ENCODE results near the gene P2RX3.

P2RX3 gene

DNA sequence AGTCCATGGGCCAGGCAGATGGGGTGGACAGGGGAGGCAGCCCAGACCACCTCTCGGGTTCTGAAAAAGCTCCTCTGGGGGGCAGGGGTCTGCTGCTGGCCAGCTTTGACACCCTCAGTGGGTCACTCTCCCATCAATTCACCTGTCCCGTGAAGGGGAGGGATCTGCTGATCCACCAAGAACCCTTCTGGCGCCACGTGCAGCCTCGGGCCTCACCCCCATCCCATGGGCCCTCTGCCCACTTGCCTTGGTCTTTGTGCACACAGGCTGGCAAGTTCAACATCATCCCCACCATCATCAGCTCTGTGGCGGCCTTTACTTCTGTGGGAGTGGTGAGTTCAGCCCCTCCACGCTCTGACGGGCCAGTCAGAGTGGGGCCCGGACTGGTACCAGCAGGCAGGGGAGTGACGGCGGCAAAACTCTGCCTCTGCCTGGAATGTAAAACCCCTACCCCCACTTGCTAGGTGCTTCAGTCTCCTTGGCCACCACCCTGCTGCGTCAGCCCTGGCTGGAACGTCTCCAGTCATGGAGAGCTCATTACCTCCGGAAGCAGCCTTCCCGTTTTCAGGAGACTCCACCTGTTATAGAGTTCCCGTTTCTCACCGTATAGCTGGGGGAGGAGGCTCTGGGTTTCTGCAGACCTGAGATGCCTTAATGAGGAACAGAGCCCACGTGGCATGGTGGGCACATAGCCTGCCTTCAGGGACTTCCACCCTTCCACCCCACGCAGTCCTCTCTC lies 30.1 kb downstream of the P2RX3 start:
- H3K36me3 ChIP-seq (ENCODE audit: control insufficient read depth in 1 of 2, insufficient read depth in 2 of 2, low read length in 2 of 2), result no peaks in the 10 kb centered on the region

DNA sequence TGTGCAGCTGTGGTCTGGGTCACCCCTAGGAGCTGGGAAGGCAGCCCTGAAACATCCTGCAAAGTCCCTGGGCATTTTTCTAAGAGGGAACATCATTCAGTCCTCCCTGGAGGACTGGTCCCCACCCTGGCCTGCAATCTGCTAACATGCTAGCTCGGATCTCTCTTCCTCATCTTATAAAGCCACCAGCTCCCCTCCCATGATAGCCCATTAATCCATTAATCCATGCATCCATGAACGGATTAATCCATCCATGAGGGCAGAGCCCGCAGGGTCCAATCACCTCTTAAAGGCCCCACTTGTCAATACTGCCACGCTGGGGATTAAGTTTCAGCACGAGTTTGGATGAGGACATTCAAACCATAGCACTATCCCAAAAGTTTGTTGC lies 30.7 kb downstream of the P2RX3 start:
- H3K27me3 ChIP-seq (ENCODE audit: low read depth, low read length), result no peaks in the 10 kb centered on the region
- no peaks in the 10 kb centered on the region for H3K4me1 ChIP-seq (ENCODE audit: control insufficient read depth in 1 of 2, insufficient read depth in 2 of 2, low read length in 2 of 2)
- no peak overlapping the region for H3K27ac ChIP-seq (ENCODE audit: low read length)
- H3K36me3 ChIP-seq (ENCODE audit: control insufficient read depth in 1 of 2, insufficient read depth in 2 of 2, low read length in 2 of 2), result no peaks in the 10 kb centered on the region
- H3K4me3 ChIP-seq (ENCODE audit: low read depth in 1 of 2, low read length in 2 of 2), result no peak overlapping the region
- H3K9me3 ChIP-seq (ENCODE audit: control insufficient read depth in 1 of 2, low read length in 2 of 2), result no peaks in the 10 kb centered on the region

More for the DNA sequence above, 30.1 kb downstream of the P2RX3 start:
- H3K4me3 ChIP-seq (ENCODE audit: low read depth in 1 of 2, low read length in 2 of 2), result no peak overlapping the region
- H3K27ac ChIP-seq (ENCODE audit: low read length), result no peak overlapping the region
- H3K27me3 ChIP-seq (ENCODE audit: low read depth, low read length), result no peaks in the 10 kb centered on the region
- no peaks in the 10 kb centered on the region for H3K4me1 ChIP-seq (ENCODE audit: control insufficient read depth in 1 of 2, insufficient read depth in 2 of 2, low read length in 2 of 2)
- H3K9me3 ChIP-seq (ENCODE audit: control insufficient read depth in 1 of 2, low read length in 2 of 2), result no peaks in the 10 kb centered on the region

DNA sequence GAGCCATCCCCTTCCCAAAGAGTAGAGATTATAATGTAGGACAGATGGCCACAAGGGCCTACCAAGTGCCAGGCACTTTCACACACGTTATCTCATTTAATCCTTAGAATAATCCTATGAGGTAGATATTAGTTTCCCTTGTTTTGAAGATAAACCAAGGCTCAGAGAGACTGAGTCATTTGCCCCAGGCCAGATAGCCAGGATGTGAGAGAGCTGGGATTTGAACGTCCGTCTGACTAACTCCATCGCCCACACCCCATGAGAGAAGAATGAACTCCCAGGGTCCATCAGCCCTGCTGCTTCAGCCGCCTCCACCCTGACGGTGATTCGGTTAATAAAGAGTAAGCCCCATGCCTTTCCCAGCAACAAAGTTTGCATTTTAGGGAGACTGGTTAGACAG lies 32.1 kb downstream of the P2RX3 start:
- Histone ChIP-seq H3K4me1 (ENCODE audit: control insufficient read depth in 1 of 2, insufficient read depth in 2 of 2, low read length in 2 of 2) (no peaks in the 10 kb centered on the region), H3K36me3 (ENCODE audit: control insufficient read depth in 1 of 2, insufficient read depth in 2 of 2, low read length in 2 of 2) (no peaks in the 10 kb centered on the region), H3K27me3 (ENCODE audit: low read depth, low read length) (no peaks in the 10 kb centered on the region), H3K4me3 (ENCODE audit: low read depth in 1 of 2, low read length in 2 of 2) (no peak overlapping the region), H3K27ac (ENCODE audit: low read length) (no peak overlapping the region), H3K9me3 (ENCODE audit: control insufficient read depth in 1 of 2, low read length in 2 of 2) (no peaks in the 10 kb centered on the region)

DNA sequence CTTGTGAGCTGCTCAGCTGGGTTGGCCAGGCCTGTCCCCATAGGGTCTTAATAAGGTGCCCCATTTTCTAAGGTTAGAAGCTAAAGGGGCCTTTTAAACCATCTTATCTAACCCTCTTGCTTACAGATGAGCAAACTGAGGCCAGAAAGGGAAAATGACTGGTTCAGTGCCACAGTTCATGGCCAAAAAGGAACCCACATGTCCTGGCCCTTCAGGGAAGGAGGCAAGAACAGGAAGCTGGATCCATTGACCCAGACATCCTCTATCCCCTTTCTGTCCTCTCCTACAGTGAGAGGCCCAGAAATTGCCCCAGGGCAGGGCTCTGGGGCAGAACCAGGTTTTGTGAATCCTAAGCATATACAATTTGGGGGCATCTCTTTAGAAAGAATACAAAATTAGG lies 32.8 kb downstream of the P2RX3 start:
- Histone ChIP-seq H3K9me3 (ENCODE audit: control insufficient read depth in 1 of 2, low read length in 2 of 2) (no peaks in the 10 kb centered on the region), H3K4me1 (ENCODE audit: control insufficient read depth in 1 of 2, insufficient read depth in 2 of 2, low read length in 2 of 2) (no peaks in the 10 kb centered on the region), H3K27me3 (ENCODE audit: low read depth, low read length) (no peaks in the 10 kb centered on the region), H3K27ac (ENCODE audit: low read length) (no peak overlapping the region), H3K4me3 (ENCODE audit: low read depth in 1 of 2, low read length in 2 of 2) (no peak overlapping the region), H3K36me3 (ENCODE audit: control insufficient read depth in 1 of 2, insufficient read depth in 2 of 2, low read length in 2 of 2) (no peaks in the 10 kb centered on the region)

DNA sequence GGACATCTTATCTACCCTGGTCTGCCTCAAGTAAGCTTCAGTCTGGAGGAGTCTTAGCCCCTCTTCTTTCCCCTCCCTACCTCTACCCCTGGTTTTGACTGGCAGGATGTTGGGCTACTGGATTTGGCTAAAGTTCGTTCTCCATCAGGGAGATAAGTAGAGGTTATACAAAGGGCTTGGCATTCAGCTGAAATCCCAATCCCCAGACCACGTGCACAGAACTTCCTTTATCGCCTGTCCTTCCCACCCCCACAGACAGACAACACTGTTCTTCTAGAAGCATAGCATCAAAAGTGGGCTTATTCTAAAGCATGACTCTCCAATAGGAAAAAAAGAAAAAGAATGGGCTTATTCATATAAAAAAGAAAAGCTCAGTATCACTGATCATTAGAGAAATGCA lies 35.0 kb downstream of the P2RX3 start:
- no peaks in the 10 kb centered on the region for H3K4me1 ChIP-seq (ENCODE audit: control insufficient read depth in 1 of 2, insufficient read depth in 2 of 2, low read length in 2 of 2)
- no peak overlapping the region for H3K27ac ChIP-seq (ENCODE audit: low read length)
- H3K4me3 ChIP-seq (ENCODE audit: low read depth in 1 of 2, low read length in 2 of 2), result no peak overlapping the region
- no peaks in the 10 kb centered on the region for H3K36me3 ChIP-seq (ENCODE audit: control insufficient read depth in 1 of 2, insufficient read depth in 2 of 2, low read length in 2 of 2)
- H3K27me3 ChIP-seq (ENCODE audit: low read depth, low read length), result no peaks in the 10 kb centered on the region
- H3K9me3 ChIP-seq (ENCODE audit: control insufficient read depth in 1 of 2, low read length in 2 of 2), result no peaks in the 10 kb centered on the region

DNA sequence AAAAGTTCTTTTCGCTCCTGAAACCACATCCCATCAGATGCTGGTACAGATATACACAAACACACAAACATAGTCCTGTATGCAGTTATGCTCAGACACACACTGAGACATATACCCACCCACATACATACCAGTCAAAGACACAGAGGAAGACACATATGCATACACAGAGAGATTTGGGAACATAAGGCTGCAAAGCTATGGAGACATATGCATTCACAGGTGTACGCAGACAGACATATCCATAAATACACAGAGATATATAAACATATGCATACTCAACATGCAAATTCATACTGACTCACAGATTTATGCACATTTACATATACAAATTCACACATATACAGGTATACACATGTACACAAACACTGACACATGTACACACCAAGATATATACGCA lies 36.8 kb downstream of the P2RX3 start:
- Histone ChIP-seq H3K4me1 (ENCODE audit: control insufficient read depth in 1 of 2, insufficient read depth in 2 of 2, low read length in 2 of 2) (no peaks in the 10 kb centered on the region), H3K27me3 (ENCODE audit: low read depth, low read length) (no peaks in the 10 kb centered on the region), H3K27ac (ENCODE audit: low read length) (no peak overlapping the region), H3K36me3 (ENCODE audit: control insufficient read depth in 1 of 2, insufficient read depth in 2 of 2, low read length in 2 of 2) (no peaks in the 10 kb centered on the region), H3K4me3 (ENCODE audit: low read depth in 1 of 2, low read length in 2 of 2) (no peak overlapping the region), H3K9me3 (ENCODE audit: control insufficient read depth in 1 of 2, low read length in 2 of 2) (no peaks in the 10 kb centered on the region)

DNA sequence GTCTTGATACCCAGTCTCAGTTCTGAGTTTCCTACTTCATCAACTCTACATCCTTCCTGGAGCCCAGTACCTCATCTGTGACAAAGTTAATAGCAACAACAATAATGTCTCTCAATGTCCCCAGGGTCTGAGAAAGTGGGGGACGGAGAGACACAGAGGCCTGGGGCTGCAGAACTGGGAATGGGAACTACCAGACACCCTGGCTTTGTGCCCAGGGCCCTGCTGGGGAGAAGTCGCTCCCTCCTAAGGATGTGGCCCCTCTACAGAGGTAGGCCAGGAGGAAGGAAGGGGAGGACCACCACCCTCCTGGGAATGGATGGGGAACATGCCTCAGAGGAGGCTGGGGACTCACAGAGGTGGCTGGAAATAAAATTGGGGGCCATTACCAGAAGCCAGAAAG lies 37.3 kb downstream of the P2RX3 start:
- Histone ChIP-seq H3K4me1 (ENCODE audit: control insufficient read depth in 1 of 2, insufficient read depth in 2 of 2, low read length in 2 of 2) (no peaks in the 10 kb centered on the region), H3K9me3 (ENCODE audit: control insufficient read depth in 1 of 2, low read length in 2 of 2) (no peaks in the 10 kb centered on the region), H3K36me3 (ENCODE audit: control insufficient read depth in 1 of 2, insufficient read depth in 2 of 2, low read length in 2 of 2) (no peaks in the 10 kb centered on the region), H3K27me3 (ENCODE audit: low read depth, low read length) (no peaks in the 10 kb centered on the region), H3K27ac (ENCODE audit: low read length) (no peak overlapping the region), H3K4me3 (ENCODE audit: low read depth in 1 of 2, low read length in 2 of 2) (no peak overlapping the region)

DNA sequence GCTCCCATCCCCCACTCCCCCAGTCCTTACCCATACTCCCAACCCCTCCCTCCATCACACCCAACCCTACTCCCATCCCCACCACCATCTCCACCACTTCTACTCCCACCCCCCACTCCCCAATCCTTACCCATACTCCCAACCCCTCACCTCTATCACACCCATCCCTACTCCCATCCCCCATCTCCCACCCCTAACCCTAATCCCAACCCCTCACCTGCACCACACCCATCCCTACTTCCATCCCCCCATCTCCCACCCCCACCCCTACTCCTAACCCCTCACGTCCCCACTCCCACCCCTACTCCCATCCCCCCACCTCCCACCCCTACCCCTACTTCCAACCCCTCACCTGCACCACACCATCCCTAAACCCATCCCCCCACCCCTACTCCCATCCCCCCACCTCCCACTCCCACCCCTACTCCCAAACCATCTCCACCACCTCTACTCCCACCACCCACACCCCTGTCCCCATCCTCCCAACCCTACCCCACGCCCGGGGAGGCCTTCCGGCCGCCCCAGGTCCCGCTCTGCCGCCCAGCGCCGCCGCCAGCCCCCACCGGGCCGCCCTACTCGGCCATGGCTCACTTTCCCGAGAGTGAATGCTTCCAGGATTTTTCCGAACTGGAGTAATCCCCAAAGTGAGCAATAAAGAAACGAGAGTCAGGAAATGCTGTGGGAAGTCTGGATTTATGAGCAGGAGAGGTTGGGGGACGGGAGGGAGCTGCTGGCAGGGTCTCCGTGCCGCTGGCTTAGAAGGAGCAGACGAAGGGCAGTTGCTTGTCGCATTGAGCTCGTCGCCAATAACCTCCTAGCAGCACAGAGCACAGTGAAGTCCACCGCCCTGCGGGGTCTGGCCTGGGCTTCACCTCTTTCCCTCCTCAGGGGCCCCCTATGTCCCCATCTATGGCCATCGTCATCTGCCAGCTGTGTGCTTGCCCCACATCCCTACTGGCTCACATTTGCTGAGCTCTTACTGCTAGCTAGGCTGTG lies 38.2 kb downstream of the P2RX3 start:
- no peaks in the 10 kb centered on the region for H3K9me3 ChIP-seq (ENCODE audit: control insufficient read depth in 1 of 2, low read length in 2 of 2)
- H3K27me3 ChIP-seq (ENCODE audit: low read depth, low read length), result no peaks in the 10 kb centered on the region
- no peak overlapping the region for H3K4me3 ChIP-seq (ENCODE audit: low read depth in 1 of 2, low read length in 2 of 2)
- no peak overlapping the region for H3K27ac ChIP-seq (ENCODE audit: low read length)
- no peaks in the 10 kb centered on the region for H3K4me1 ChIP-seq (ENCODE audit: control insufficient read depth in 1 of 2, insufficient read depth in 2 of 2, low read length in 2 of 2)
- H3K36me3 ChIP-seq (ENCODE audit: control insufficient read depth in 1 of 2, insufficient read depth in 2 of 2, low read length in 2 of 2), result no peaks in the 10 kb centered on the region

DNA sequence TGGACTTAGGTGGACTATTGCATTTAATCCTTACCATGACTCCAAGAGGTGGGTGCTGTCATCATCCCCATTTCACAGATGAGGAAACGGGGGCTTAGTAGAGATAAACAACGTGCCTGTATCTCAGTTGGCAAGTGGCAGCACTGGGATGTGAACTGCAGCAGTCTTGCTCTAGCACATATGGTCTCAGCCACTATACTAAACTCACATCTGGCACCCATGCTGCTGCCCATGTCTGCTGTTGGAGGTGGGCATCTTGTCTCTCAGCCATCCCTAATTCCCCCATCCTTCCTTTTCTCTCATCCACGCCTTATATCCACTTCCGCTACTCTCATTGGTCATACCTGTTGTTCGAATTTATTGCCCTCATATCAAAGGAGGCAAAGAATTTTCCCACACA lies 39.0 kb downstream of the P2RX3 start:
- no peak overlapping the region for H3K27ac ChIP-seq (ENCODE audit: low read length)
- H3K27me3 ChIP-seq (ENCODE audit: low read depth, low read length), result no peaks in the 10 kb centered on the region
- no peaks in the 10 kb centered on the region for H3K4me1 ChIP-seq (ENCODE audit: control insufficient read depth in 1 of 2, insufficient read depth in 2 of 2, low read length in 2 of 2)

DNA sequence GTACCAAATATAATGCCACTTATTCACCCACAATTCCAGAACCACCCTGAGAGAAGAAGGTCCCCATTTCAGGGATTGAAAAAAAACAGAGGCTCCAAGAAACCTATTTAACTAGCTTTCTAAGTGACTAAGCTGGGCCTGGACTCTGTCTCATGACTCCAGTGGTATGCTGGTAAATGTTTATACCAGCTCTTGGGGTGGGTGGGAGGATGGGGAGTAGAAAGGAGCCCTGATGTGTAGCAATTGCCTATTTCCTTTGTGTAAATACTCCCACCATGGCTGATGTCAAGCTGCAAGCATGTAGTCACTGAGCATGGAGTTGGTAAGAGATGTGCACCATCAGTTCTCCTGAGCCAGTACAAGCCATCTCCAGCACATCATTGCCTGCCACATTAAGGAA lies 40.0 kb downstream of the P2RX3 start:
- H3K4me3 ChIP-seq (ENCODE audit: low read depth in 1 of 2, low read length in 2 of 2), result no peak overlapping the region
- H3K27me3 ChIP-seq (ENCODE audit: low read depth, low read length), result no peaks in the 10 kb centered on the region
- H3K4me1 ChIP-seq (ENCODE audit: control insufficient read depth in 1 of 2, insufficient read depth in 2 of 2, low read length in 2 of 2), result no peaks in the 10 kb centered on the region
- H3K27ac ChIP-seq (ENCODE audit: low read length), result no peak overlapping the region
- H3K9me3 ChIP-seq (ENCODE audit: control insufficient read depth in 1 of 2, low read length in 2 of 2), result no peaks in the 10 kb centered on the region
- no peaks in the 10 kb centered on the region for H3K36me3 ChIP-seq (ENCODE audit: control insufficient read depth in 1 of 2, insufficient read depth in 2 of 2, low read length in 2 of 2)

More for the DNA sequence above, 39.0 kb downstream of the P2RX3 start:
- Histone ChIP-seq H3K9me3 (ENCODE audit: control insufficient read depth in 1 of 2, low read length in 2 of 2) (no peaks in the 10 kb centered on the region), H3K4me3 (ENCODE audit: low read depth in 1 of 2, low read length in 2 of 2) (no peak overlapping the region), H3K36me3 (ENCODE audit: control insufficient read depth in 1 of 2, insufficient read depth in 2 of 2, low read length in 2 of 2) (no peaks in the 10 kb centered on the region)

DNA sequence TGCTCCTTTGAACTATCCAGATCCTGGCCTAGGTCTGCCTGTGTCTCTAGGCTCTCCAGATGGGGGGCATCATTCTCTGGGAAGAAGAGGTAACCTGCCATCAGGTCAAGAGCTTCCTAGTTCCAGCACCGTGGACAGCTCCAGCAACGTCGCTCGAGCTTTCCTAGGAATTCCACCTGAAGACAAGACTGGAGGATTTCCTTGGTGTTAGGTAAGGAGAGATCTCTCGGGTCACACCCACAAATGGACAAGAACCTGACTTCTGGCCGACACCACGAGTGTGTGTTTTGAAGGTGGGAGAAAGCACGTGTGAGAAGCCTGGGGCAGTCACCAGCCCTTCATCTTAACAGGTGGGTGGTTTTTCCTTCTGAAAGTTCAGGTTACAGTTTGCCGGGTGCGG lies 41.6 kb downstream of the P2RX3 start:
- no peaks in the 10 kb centered on the region for H3K9me3 ChIP-seq (ENCODE audit: control insufficient read depth in 1 of 2, low read length in 2 of 2)
- H3K36me3 ChIP-seq (ENCODE audit: control insufficient read depth in 1 of 2, insufficient read depth in 2 of 2, low read length in 2 of 2), result no peaks in the 10 kb centered on the region
- H3K27me3 ChIP-seq (ENCODE audit: low read depth, low read length), result no peaks in the 10 kb centered on the region

More for the DNA sequence above, 41.6 kb downstream of the P2RX3 start:
- no peak overlapping the region for H3K4me3 ChIP-seq (ENCODE audit: low read depth in 1 of 2, low read length in 2 of 2)
- no peaks in the 10 kb centered on the region for H3K4me1 ChIP-seq (ENCODE audit: control insufficient read depth in 1 of 2, insufficient read depth in 2 of 2, low read length in 2 of 2)
- H3K27ac ChIP-seq (ENCODE audit: low read length), result no peak overlapping the region
